Hepatocyte (in vitro differentiated cells): ENCODE data around the gene ZNF503. TPM values are rescaled to one million over a fixed set of nuclear protein-coding genes. Genes with fewer than 3 reads are reported as not detected.

ENCODE experiments used
- DNase-seq: peaks from one replicate; pipeline ENCODE4 v3.0.0-alpha.2; 2016; ENCODE audit warnings: low spot score
- H2AFZ ChIP-seq: fragments of 200-600 bp; sonication (generic); 2 replicates; pipeline ENCODE4 v1.6.0; 2016; ENCODE audit warnings: antibody characterized with exemption, mild to moderate bottlenecking
- H3K27ac ChIP-seq: fragments of 200-600 bp; sonication (generic); 2 replicates; pipeline ENCODE4 v1.5.1; 2016; ENCODE audit warnings: mild to moderate bottlenecking
- H3K27me3 ChIP-seq: fragments of 200-600 bp; sonication (generic); 2 replicates; pipeline ENCODE4 v1.6.1; 2016
- H3K36me3 ChIP-seq: fragments of 200-600 bp; sonication (generic); replicated peaks from 2 replicates; pipeline ENCODE4 v1.5.1; 2016; ENCODE audit warnings: low read depth; ENCODE audit not compliant: insufficient read depth
- H3K4me1 ChIP-seq: fragments of 200-600 bp; sonication (generic); 2 replicates; pipeline ENCODE4 v1.5.1; 2016; ENCODE audit warnings: mild to moderate bottlenecking, moderate library complexity; ENCODE audit not compliant: insufficient read depth
- H3K4me2 ChIP-seq: fragments of 200-600 bp; sonication (generic); 2 replicates; pipeline ENCODE4 v1.6.0; 2016
- H3K4me3 ChIP-seq: fragments of 200-600 bp; sonication (generic); 2 replicates; pipeline ENCODE4 v1.5.1; 2016; ENCODE audit warnings: mild to moderate bottlenecking
- H3K79me2 ChIP-seq: fragments of 200-600 bp; sonication (generic); 2 replicates; pipeline ENCODE4 v1.6.0; 2017; ENCODE audit warnings: mild to moderate bottlenecking
- H3K9me2 ChIP-seq: fragments of 200-600 bp; sonication (generic); replicated peaks from 2 replicates; pipeline ENCODE4 v1.6.0; 2017; ENCODE audit warnings: mild to moderate bottlenecking; ENCODE audit not compliant: insufficient read depth
- H3K9me3 ChIP-seq: fragments of 200-600 bp; sonication (generic); 2 replicates; pipeline ENCODE4 v1.5.1; 2016; ENCODE audit warnings: low read depth, mild to moderate bottlenecking
- H4K20me1 ChIP-seq: fragments of 200-600 bp; sonication (generic); 2 replicates; pipeline ENCODE4 v1.6.0; 2016; ENCODE audit warnings: mild to moderate bottlenecking; ENCODE audit not compliant: insufficient read depth, poor library complexity, severe bottlenecking
- CTCF ChIP-seq: fragments of 200-600 bp; sonication (generic); IDR thresholded peaks from 2 replicates; pipeline ENCODE4 v1.5.1; 2016; ENCODE audit warnings: antibody characterized with exemption, mild to moderate bottlenecking; ENCODE audit not compliant: poor library complexity
- EZH2 ChIP-seq: fragments of 200-600 bp; sonication (generic); IDR thresholded peaks from 2 replicates; pipeline ENCODE4 v1.6.1; 2016; ENCODE audit warnings: antibody characterized with exemption, mild to moderate bottlenecking, borderline replicate concordance
- EZH2phosphoT487 ChIP-seq: fragments of 200-600 bp; sonication (generic); IDR thresholded peaks from one replicate; pipeline ENCODE4 v1.6.1; 2018; ENCODE audit warnings: antibody characterized with exemption, mild to moderate bottlenecking, low read depth, moderate library complexity; ENCODE audit not compliant: unreplicated experiment, severe bottlenecking
- WGBS: methylation state at CpG from one replicate; pipeline ENCODE4 v1.1.6; 2016; ENCODE audit warnings: low lambda C conversion rate; ENCODE audit errors: missing lambda C conversion rate; 5-methylcytosine and 5-hydroxymethylcytosine counted together
- polyA plus RNA-seq: library from polyadenylated mRNA; unstranded; fragments of >200 nt; fragmentation: Nextera tagmentation; extraction: Ambion mirVana; gene quantifications from 2 replicates; pipeline ENCODE4 v1.2.1, GENCODE V29; 2016
- total RNA-seq: library from RNA; depleted of rRNA; stranded (reverse); fragments of >200 nt; gene quantifications from 2 replicates; pipeline ENCODE4 v1.2.3, GENCODE V29; 2014

ZNF503 gene
- total and polyA plus RNA-seq, 2 experiments from 2014 or later, result 14.1 to 19.6 TPM

GRCh38 chr10:75440271-75440793 lies 38.8 kb upstream of the ZNF503 start:
- WGBS, result 79% methylated on average over 4 of the region's 4 CpGs
- Histone ChIP-seq H4K20me1 (no peaks in the 10 kb centered on the region), H3K9me3 (peaks cover 12% of the 10 kb centered on the region), H3K27me3 (no peaks in the 10 kb centered on the region), H3K79me2 (no peaks in the 10 kb centered on the region), H3K4me1 (no peaks in the 10 kb centered on the region), H3K4me2 (no peak overlapping the region), H3K27ac (no peak overlapping the region), H2AFZ (no peak overlapping the region), H3K9me2 (no peaks in the 10 kb centered on the region), H3K36me3 (peaks cover 6% of the 10 kb centered on the region), H3K4me3 (no peak overlapping the region)
- TF ChIP-seq EZH2 (no peak), CTCF (no peak), EZH2phosphoT487 (no peak)
- no peak for DNase-seq

- H3K36me3 ChIP-seq, result peaks cover 6% of the 10 kb centered on the region
- H3K79me2 ChIP-seq, result no peaks in the 10 kb centered on the region
- H3K4me3 ChIP-seq, result no peak overlapping the region
- WGBS, result 86% methylated on average over 4 of the region's 4 CpGs
- H3K9me2 ChIP-seq, result no peaks in the 10 kb centered on the region
- H3K27me3 ChIP-seq, result no peaks in the 10 kb centered on the region
- no peaks in the 10 kb centered on the region for H4K20me1 ChIP-seq
- TF ChIP-seq CTCF, result no peak
- DNase-seq, result no peak
- H3K4me2 ChIP-seq, result no peak overlapping the region
- no peak overlapping the region for H3K27ac ChIP-seq
- H2AFZ ChIP-seq, result no peak overlapping the region
- peaks cover 12% of the 10 kb centered on the region for H3K9me3 ChIP-seq
- H3K4me1 ChIP-seq, result no peaks in the 10 kb centered on the region
Measured at GRCh38 chr10:75439811-75440210, 38.2 kb upstream of the ZNF503 start.

- Histone ChIP-seq H3K4me1 (no peaks in the 10 kb centered on the region), H2AFZ (no peak overlapping the region), H3K27me3 (no peaks in the 10 kb centered on the region), H3K4me3 (no peak overlapping the region), H3K4me2 (no peak overlapping the region), H3K79me2 (no peaks in the 10 kb centered on the region), H3K27ac (no peak overlapping the region), H3K9me3 (peaks cover 4% of the 10 kb centered on the region), H3K36me3 (peaks cover 4% of the 10 kb centered on the region), H4K20me1 (no peaks in the 10 kb centered on the region), H3K9me2 (no peaks in the 10 kb centered on the region)
- DNase-seq, result no peak
- 89% methylated on average over 3 of the region's 3 CpGs for WGBS
- no peak for TF ChIP-seq EZH2phosphoT487
- no peak for TF ChIP-seq EZH2
- TF ChIP-seq CTCF, result no peak
Measured at GRCh38 chr10:75438275-75438674, 36.7 kb upstream of the ZNF503 start.

- Histone ChIP-seq H2AFZ (no peak overlapping the region), H3K36me3 (no peaks in the 10 kb centered on the region), H3K27me3 (no peaks in the 10 kb centered on the region), H3K4me2 (no peak overlapping the region), H3K9me3 (no peaks in the 10 kb centered on the region), H4K20me1 (no peaks in the 10 kb centered on the region), H3K27ac (no peak overlapping the region), H3K4me3 (no peak overlapping the region), H3K4me1 (no peaks in the 10 kb centered on the region), H3K9me2 (no peaks in the 10 kb centered on the region), H3K79me2 (no peaks in the 10 kb centered on the region)
- WGBS, result 96% methylated on average over 3 of the region's 3 CpGs
- TF ChIP-seq CTCF (no peak), EZH2phosphoT487 (no peak), EZH2 (no peak)
- DNase-seq, result no peak
Measured at GRCh38 chr10:75437693-75438092, 36.1 kb upstream of the ZNF503 start.
